ENCODE measurements around the gene PPP1R13L. TPM values are rescaled to one million over a fixed set of nuclear protein-coding genes. Genes with fewer than 3 reads are reported as not detected.
"Not testable (repeated sequence)": the region's sequence is repeated elsewhere in the genome, so short reads cannot be mapped to it uniquely, and the experiment has no call there.

Gene PPP1R13L
- total RNA-seq, 2 donors from 2014 or later, result 20.1 to 31.2 TPM

- DNase-seq (ENCODE audit: low spot score), result peak; percentile 95
- intact Hi-C loops (cut with DNase I), result loop anchor here (1.0 to 5.0 kb wide), 2 partner anchors 40 to 43 kb away; no protein-coding TSS in a partner anchor
Measured at GRCh38 chr19:45439569-45440258, 34.8 kb upstream of the PPP1R13L start.

- no peak for DNase-seq (ENCODE audit: low spot score)
- intact Hi-C loops (cut with DNase I), result loop anchor here (1.0 to 5.0 kb wide), 2 partner anchors 40 to 43 kb away; no protein-coding TSS in a partner anchor
Measured at GRCh38 chr19:45439190-45439568, 34.3 kb upstream of the PPP1R13L start.

- intact Hi-C loops (cut with DNase I), result loop anchor here in 1 of 2 donors (5.0 kb wide), 1 partner anchor 45 kb away; no protein-coding TSS in a partner anchor
- DNase-seq (ENCODE audit: low spot score), result no peak
Measured at GRCh38 chr19:45437328-45437727, 32.5 kb upstream of the PPP1R13L start.

GRCh38 chr19:45432543-45432942 is 27.7 kb upstream of the PPP1R13L start:
- DNase-seq (ENCODE audit: low spot score); intact Hi-C loops (cut with DNase I): not testable (repeated sequence)

GRCh38 chr19:45431008-45431407 is 26.1 kb upstream of the PPP1R13L start:
- intact Hi-C loops (cut with DNase I), result not testable (repeated sequence)

GRCh38 chr19:45429896-45430295 is 25.0 kb upstream of the PPP1R13L start:
- intact Hi-C loops (cut with DNase I); DNase-seq (ENCODE audit: low spot score): not testable (repeated sequence)

More at GRCh38 chr19:45431008-45431407, 26.1 kb upstream of the PPP1R13L start:
- not testable (repeated sequence) for DNase-seq (ENCODE audit: low spot score)

- DNase-seq (ENCODE audit: low spot score), result peak; percentile 93
- intact Hi-C loops (cut with DNase I), result no loop called here
Measured at GRCh38 chr19:45428384-45429231, 23.7 kb upstream of the PPP1R13L start.

- intact Hi-C loops (cut with DNase I), result no loop called here
- peak; percentile 93 for DNase-seq (ENCODE audit: low spot score)
Measured at GRCh38 chr19:45424191-45425058, 19.6 kb upstream of the PPP1R13L start.

GRCh38 chr19:45423589-45424190 is 18.8 kb upstream of the PPP1R13L start, which contains the start of gene ERCC1:
Gene ERCC1 (minus strand): TSS chr19:45423917. CDS start chr19:45423374, 543 bp downstream.
- intact Hi-C loops (cut with DNase I), result loop anchor here in 1 of 2 donors (2.0 kb wide), 1 partner anchor 17 kb away; the partner anchor contains the start of gene POLR1G
- DNase-seq (ENCODE audit: low spot score), result peak; percentile 97

GRCh38 chr19:45423033-45423588 is 18.2 kb upstream of the PPP1R13L start:
- no peak for DNase-seq (ENCODE audit: low spot score)
- intact Hi-C loops (cut with DNase I), result loop anchor here in 1 of 2 donors (2.0 kb wide), 1 partner anchor 16 kb away; the partner anchor contains the start of gene POLR1G

GRCh38 chr19:45421947-45422498 is 17.2 kb upstream of the PPP1R13L start:
- intact Hi-C loops (cut with DNase I), result loop anchor here in 1 of 2 donors (2.0 kb wide), 1 partner anchor 15 kb away; the partner anchor contains the start of gene POLR1G

GRCh38 chr19:45420871-45421270 is 16.0 kb upstream of the PPP1R13L start:
- DNase-seq (ENCODE audit: low spot score), result no peak
- intact Hi-C loops (cut with DNase I), result no loop called here

More at GRCh38 chr19:45421947-45422498, 17.2 kb upstream of the PPP1R13L start:
- no peak for DNase-seq (ENCODE audit: low spot score)

GRCh38 chr19:45420356-45420755 is 15.5 kb upstream of the PPP1R13L start:
- intact Hi-C loops (cut with DNase I), result no loop called here

GRCh38 chr19:45419895-45420294 is 15.0 kb upstream of the PPP1R13L start:
- intact Hi-C loops (cut with DNase I), result no loop called here
- no peak for DNase-seq (ENCODE audit: low spot score)

More at GRCh38 chr19:45420356-45420755, 15.5 kb upstream of the PPP1R13L start:
- no peak for DNase-seq (ENCODE audit: low spot score)

GRCh38 chr19:45419396-45419795 is 14.5 kb upstream of the PPP1R13L start:
- no peak for DNase-seq (ENCODE audit: low spot score)
- intact Hi-C loops (cut with DNase I), result no loop called here

- no peak for DNase-seq (ENCODE audit: low spot score)
- intact Hi-C loops (cut with DNase I), result no loop called here
Measured at GRCh38 chr19:45418802-45419201, 13.9 kb upstream of the PPP1R13L start.

- intact Hi-C loops (cut with DNase I), result no loop called here
- DNase-seq (ENCODE audit: low spot score), result no peak
Measured at GRCh38 chr19:45417151-45417550, 12.3 kb upstream of the PPP1R13L start.

GRCh38 chr19:45414468-45414867 is 9.6 kb upstream of the PPP1R13L start:
- no peak for DNase-seq (ENCODE audit: low spot score)
- intact Hi-C loops (cut with DNase I), result no loop called here
